Measurements from ENCODE around the gene SERINC2.
"Not testable (repeated sequence)": the region's sequence is repeated elsewhere in the genome, so short reads cannot be mapped to it uniquely, and the experiment has no call there.

The SERINC2 gene

DNA sequence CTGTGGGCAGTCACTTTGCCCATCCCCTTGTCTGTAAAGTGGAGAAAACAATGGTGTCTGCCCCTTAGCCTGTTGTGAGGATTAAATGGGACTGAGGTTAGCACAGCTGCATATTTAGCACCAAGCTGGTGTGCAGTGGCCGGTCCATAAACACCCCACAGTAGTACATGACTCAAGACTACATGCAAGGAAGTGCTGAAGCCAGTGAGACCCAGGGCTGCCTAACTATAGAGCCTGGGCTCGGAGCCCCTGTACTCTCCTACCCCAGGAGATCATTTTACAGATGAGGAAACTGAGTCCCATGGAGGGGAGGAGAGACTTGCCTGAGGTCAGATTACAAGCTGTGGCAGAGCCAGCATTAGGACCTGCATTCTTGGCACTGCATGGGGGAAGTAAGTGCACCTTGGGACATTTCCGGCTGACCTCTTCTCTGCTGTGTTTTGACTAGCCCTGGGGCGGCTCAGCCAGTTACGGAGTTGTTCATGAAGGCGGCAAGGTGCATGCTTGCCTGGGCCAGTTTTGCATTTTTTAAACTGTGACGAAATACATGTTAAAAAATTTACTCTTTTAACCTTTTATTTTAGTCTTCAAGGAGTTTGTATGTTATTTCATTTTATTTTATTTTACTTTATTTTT lies 3.2 kb downstream of the SERINC2 start:
- DNase-seq: no peak

DNA sequence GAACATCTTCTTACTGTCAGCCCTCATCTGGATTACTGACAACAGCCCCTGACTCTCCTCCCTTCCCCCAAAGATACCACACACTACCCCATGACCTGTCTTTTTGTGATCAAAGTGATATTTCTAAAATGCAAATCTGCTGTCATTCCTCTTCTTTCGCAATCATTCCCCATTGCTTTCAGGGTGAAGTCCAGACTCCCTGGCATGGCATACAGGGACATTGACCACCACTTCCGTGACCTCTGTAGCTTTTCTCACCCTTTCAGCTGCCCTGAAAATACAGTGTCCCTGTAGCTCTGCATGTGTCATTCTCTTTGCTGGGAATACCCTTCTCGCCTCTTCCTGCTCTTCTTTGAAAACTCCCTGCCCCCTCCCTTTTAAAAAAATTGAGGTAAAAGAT lies 4.1 kb downstream of the SERINC2 start:
- DNase-seq: no peak

DNA sequence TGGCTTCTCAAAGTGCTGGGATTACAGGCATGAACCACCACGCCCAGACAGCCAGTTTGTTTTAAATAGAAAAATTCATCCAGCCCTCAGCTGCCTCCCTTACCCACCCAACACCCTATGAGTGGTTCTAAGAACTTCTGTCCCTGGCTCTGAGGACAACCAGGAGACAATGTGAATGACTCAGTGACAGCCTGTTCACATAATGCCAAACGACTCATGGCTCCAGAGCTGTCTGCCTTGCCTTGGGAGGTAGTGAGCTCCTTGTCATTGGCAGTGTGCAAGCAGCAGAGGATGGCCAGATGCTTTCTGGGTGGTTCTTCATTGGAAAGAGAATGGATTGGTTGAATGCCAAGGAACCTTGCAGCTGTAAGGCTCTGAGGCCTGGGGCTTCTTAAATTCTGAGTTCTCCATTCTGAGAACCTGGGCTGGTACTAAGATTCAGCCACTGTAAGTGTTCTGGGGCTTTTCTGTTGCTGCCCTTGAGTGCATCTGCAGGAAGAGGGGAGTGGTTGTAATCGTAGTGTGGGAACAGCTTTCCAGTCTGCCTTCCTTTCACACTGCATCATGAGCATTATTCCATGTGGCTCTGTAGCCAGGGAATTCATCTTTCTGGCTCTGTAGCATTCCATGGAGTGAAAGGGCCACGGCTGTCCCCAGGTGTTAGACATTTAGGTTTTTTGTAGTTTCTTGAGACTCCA lies 5.8 kb downstream of the SERINC2 start:
- no peak for DNase-seq

DNA sequence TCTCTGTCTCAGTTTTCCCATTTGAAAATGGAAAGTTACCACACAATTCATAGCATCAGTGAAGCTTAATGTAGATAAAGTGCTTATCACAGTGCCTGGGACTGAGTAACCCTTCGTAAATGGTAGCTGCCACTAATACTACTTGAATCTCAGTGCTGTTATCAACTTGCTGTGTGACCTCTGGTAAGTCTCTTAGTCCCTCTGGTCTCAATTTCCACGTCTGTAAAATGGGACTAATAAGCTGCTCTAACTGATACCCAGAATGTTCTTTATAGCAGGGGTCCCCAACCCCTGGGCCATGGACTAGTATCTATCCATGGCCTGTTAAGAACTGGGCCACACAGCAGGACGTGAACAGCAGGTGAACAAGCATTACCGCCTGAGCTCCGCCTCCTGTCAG lies 7.7 kb downstream of the SERINC2 start:
- DNase-seq: no peak

DNA sequence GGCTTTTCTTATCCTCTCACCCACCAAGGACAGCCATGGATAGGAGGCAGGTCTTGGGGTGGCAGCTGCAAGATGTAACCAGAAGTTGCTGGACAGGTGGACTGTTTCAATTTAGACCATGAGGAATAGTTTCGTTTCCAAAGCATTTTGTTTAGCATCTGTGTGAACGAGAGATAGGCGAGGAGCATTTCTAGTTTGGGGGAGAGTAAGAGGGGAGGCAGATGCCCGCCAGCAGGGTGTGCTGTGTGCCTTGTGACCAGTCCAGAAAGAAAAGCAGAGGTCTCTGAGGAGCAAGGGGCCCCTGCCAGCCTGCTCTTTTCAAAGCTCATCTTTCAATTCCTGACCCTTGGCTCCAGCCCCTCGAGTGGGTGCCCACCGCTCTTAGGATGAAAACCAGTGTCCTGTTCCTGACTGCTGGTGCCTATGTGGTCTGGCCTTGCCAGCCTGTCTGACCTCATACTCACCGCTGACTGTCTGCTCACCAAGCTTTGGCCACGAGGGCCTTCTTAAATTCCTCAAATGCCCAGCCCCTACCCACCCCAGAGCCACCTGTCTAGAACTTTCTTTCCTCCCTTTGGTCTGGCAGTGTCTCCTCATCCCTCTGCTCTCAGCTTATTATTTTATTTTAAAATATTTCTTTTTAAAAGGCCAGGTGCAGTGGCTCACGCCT lies 8.5 kb downstream of the SERINC2 start:
- DNase-seq: no peak

DNA sequence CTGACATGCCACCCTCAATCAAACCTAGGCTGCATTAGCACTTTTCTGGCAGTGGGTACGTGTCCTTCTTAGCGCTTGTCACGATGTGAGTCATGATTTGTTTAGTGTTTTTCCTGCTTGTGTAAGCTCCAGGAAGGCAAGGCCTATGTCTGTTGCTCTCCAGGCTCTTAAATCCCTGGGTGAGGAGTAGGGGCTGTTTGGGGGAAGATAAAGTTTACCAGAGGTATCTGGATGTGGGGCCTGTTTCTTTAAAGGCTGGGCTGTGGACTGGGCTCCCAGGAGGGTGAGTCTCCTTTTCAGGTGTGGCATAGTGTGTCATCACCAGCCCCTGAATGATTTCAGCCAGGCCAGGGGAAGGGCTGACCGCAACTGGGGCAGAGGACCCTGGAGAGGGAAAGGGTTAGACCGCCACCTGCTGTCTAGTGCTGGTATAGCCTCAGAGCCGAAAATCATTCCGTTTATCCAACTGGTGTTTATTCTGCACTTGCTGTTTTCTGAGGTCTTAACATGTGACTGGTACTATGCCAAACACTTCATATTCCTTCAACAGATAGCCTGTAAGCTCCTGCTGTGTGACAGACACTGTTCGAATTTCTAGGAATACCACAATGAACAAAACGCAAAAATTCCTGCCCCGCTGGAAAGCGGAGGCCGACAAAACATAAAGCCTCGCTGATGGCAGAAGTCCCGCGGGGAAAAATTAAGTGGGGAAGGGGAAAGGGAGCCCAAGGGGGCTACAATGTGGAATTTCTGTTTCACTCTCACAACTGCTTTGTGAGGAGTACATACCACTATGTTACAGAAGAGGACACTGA lies 9.7 kb downstream of the SERINC2 start:
- peak; percentile 75 for DNase-seq

DNA sequence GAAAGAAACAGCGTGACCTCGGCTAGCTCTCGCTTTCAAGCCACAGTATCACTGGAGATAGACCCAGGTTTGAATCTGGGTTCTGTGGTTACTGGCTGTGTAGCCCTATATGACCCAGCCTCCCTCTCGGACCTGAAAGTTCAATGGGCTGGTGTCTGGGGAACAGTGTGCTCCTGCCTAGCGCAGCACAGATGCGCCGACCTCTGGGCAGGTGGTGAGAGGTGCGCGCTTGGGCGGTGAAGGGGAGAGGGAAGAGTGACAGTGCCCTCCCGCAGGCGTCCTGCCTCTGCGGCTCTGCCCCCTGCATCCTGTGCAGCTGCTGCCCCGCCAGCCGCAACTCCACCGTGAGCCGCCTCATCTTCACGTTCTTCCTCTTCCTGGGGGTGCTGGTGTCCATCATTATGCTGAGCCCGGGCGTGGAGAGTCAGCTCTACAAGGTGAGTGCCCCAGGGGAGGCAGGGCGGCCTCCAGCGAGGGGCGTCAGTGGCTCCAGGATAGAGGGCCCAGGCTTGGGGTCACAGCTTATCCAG lies 10.5 kb downstream of the SERINC2 start:
- DNase-seq: no peak

DNA sequence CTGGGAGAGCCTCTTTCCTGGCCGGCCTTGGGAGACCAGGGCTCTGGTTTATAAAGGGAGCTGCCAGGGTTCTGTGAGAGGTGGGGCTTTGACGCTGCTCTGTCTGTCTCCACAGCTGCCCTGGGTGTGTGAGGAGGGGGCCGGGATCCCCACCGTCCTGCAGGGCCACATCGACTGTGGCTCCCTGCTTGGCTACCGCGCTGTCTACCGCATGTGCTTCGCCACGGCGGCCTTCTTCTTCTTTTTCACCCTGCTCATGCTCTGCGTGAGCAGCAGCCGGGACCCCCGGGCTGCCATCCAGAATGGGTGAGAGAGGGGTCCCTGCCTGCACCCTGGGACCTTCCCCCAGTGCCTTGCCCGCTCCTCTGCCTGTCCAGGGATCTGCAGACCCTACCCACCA lies 11.6 kb downstream of the SERINC2 start:
- no peak for DNase-seq

DNA sequence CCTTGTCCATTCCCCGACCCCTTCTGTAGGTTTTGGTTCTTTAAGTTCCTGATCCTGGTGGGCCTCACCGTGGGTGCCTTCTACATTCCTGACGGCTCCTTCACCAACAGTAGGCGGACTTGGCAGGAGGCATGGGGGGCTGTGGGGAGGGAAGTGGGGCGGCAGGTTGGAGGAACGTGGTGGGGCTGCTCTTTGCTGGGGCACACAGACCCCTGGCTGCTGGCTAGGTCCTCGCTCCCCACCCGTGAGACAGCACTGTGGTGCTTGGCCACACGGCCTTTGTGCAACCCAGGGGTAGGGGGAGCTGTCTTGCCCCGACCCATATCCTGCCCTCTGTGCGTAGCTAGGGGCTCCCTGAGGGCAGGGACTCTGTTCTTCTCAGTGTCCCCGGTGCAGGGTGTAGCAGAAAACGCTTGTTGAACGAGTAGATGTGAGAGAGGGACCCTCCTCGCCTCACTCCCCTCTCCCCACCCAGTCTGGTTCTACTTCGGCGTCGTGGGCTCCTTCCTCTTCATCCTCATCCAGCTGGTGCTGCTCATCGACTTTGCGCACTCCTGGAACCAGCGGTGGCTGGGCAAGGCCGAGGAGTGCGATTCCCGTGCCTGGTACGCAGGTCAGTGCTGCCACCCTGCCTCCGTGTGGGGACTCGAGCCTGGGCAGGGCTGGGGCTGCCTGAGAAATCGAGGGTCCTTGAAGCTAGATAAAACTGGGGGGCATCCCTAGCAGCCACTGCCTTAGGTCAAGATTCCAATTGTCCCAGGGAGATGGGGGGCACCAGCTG lies 12.5 kb downstream of the SERINC2 start:
- no peak for DNase-seq

DNA sequence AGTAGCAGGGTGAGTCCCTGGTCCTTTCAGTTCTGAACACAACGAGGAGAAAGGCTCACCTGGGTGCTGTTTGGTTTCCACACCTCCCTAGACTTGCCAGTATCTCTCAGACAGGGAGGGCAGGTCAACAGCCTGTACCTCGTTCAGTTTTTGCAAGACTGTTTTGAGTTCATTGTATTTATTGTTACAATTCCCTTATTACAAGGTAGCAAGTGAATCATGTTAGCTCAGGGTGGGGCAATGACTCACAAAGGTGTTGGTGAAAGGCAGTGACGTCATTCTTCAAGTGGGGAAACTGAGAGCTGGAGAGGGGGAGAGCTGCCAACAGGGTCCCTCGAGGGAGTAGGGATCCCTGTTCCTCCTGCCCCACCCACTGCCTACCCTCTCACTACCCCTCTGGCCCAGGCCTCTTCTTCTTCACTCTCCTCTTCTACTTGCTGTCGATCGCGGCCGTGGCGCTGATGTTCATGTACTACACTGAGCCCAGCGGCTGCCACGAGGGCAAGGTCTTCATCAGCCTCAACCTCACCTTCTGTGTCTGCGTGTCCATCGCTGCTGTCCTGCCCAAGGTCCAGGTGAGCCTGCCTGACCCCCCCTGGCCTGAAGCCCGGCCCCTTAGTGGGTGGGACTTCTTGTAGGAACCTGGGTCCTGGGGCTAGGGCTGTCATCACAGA lies 13.4 kb downstream of the SERINC2 start:
- no peak for DNase-seq

DNA sequence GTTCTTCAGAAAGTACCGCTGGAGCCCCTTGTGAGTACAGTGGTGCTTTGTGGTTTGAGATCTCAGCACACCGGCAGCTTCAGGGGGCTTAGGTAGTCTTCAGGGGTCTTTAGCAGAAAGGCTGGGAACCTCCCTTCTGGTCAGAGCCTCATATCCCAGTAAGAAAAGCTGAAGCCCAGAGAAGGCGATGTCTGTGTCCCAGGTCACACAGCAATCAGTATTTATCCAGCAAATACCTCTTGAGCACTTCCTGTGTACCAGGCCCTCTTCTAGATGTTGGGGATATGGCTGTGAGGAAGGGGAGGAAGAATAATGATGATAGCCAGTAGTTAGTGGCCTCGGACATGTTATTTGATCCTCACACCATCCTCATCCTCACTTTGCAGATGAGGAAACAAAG lies 14.3 kb downstream of the SERINC2 start:
- DNase-seq: no peak

DNA sequence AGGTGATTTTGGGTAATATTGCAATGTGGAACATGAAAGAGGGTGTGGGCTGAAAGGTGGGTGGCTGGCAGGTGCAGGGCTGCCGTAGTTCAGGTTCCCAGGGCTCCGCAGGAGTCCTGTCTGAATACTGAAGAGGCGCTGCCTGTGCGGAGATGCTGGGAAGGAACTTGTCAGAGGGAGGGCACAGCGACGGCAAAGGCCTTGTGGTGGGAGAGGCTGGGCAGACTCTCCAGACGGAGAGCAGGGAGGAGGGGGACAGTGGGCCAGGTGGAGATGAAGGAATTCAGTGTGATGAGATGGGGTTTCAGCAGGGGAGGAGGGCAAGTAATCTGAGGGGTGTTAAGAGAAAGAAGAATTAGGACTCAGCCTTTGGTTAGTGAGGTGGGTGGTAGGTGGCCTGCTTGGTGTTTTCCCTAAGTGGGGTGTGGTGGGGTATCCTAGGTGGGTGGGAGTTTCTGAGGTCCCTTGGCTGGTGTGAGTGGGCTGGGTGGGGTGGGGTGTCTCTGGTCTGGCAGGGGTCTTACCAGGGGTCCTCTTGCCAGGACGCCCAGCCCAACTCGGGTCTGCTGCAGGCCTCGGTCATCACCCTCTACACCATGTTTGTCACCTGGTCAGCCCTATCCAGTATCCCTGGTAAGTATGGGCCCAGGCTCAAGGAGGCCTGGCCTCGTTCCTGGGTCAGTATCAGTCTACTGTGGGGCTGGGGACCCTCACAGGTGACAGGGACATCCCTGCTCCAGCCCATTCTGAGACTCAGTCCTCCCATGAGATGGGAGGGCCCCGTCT lies 15.6 kb downstream of the SERINC2 start:
- no peak for DNase-seq

DNA sequence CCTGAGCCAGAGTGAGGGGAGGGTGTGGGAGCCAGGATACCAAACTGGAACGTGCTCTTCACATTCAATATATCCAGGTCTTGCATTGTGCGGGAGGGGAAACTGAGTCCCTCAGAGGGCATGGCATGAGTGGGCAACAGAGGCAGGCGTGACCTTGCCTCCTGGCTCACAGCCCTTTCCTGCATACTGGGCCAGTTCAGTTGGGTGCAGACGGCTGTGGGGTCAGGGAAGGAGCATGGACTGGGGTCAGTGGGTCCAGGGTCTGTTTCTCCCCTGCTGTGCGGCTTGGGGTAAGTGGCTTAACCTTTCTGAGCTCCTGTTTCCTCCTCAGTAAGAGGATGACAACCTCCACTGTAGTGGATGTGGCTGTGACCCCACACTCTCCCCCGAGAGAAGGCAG lies 16.6 kb downstream of the SERINC2 start:
- no peak for DNase-seq

DNA sequence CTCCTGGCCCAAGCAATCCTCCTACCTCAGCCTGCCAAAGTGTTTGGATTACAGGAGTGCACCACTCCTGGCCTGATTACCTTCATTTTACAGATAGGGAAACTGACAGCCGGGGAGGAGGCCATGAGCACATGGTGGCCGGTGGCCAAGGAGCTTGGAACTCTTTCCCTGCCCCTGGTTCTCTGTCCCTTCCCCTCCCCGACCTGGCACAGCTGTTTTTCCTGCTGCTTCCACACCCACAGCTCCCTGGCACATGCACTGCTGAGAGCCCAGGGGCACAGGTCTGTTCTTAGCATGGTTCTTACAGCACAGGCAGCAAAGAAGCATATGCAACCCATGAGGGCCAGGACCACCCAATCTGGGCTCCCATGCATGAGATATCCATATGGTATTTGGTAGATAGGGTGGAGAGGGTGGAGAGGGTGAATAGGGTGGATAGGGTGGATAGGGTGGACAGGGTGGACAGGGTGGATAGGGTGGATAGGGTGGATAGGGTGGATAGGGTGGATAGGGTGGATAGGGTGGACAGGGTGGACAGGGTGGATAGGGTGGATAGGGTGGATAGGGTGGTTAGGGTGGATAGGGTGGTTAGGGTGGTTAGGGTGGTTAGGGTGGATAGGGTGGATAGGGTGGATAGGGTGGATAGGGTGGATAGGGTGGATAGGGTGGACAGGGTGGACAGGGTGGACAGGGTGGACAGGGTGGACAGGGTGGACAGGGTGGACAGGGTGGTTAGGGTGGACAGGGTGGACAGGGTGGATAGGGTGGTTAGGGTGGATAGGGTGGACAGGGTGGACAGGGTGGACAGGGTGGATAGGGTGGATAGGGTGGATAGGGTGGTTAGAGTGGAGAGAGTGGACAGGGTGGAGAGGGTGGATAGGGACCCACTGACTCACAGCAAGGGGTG lies 18.6 kb downstream of the SERINC2 start:
- DNase-seq: not testable (repeated sequence)

DNA sequence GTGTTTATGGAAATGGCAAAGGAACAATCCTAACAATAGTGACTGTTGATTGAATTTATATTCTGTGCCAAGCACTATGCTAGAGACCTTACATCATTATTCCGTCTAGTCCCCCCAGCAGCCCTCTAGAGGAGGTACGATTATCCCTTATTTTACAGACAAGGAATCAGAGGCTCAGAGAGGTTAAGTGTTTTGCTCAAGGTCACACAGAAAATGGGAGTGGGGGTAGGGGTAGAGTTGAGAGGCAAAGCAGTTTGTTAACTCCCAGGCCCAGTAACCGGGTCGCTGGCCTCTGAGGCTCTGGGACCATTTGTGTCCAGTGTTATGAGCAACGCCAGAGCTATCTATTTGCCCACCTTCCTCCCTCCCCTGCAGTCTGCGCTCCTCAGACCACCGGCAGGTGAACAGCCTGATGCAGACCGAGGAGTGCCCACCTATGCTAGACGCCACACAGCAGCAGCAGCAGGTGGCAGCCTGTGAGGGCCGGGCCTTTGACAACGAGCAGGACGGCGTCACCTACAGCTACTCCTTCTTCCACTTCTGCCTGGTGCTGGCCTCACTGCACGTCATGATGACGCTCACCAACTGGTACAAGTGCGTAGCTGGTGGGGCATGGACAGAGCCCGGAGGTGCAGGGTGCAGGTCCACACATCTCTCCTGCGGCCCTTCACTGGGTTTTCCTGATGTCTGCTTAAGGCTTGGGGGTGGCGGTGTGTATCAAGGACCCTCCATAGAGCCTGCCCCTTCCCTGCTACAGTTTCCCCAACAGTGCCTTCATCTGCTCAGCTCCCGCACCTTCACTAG lies 19.8 kb downstream of the SERINC2 start:
- no peak for DNase-seq

DNA sequence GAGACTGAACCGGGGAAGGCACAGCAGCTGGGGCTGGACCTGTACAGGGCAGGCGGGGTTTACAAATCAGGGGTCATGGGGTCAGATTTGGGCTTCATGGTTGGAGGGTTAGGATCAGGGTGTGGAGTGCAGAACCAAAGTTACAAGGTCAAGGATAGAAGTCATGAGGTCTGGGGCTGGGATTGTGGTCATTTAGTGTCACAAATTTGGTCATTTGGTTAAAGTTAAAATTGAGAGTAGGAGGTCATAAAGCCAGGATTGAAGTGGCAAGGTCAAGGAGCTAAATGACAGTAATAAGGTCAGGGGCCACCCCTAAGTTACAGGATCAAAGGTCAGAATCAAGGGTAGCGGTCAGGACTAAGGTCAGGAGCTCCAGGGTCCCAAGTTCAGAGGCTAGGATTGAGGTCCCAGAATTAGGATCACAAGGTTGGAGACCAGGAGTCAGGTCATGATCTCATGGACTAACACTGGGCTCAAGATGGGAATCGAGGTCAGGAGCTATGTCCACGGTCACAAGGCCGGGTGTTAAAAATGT lies 20.4 kb downstream of the SERINC2 start:
- DNase-seq: no peak

DNA sequence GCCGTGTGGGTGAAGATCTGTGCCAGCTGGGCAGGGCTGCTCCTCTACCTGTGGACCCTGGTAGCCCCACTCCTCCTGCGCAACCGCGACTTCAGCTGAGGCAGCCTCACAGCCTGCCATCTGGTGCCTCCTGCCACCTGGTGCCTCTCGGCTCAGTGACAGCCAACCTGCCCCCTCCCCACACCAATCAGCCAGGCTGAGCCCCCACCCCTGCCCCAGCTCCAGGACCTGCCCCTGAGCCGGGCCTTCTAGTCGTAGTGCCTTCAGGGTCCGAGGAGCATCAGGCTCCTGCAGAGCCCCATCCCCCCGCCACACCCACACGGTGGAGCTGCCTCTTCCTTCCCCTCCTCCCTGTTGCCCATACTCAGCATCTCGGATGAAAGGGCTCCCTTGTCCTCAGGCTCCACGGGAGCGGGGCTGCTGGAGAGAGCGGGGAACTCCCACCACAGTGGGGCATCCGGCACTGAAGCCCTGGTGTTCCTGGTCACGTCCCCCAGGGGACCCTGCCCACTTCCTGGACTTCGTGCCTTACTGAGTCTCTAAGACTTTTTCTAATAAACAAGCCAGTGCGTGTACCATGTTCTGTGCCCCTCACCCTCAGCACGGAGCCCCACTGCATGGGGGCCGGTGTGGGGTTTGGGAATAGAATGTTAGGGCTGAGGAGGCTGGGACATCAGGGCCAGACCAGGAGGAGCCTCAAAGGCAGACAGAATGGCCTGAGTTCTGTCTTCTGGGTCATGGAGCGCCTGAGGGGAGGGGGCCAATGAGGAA lies 21.3 kb downstream of the SERINC2 start:
- no peak for DNase-seq

DNA sequence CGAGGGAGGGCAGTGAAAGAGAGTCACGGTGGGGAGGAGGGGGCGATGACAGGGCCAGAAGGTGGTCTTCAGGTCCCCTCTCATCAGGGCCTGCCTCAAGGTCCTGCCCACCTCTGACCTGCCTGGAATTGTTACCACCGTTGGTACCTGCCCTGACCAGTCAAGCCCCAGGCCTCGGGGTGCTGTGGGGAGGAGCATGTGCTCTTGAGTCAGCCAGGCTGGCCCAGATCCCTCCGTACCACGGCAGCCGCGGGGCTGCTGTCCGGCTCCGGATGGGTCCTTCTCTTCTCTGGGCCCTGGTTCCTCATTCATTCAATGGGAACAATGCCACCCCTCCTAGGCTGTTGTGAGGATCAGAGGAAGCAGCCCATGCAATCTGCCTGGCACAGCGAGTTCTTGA lies 22.0 kb downstream of the SERINC2 start:
- no peak for DNase-seq
